Measurements from ENCODE around the gene TAP2. TPM values are rescaled to one million over a fixed set of nuclear protein-coding genes. Genes with fewer than 3 reads are reported as not detected.

The TAP2 gene
- total and polyA plus RNA-seq, 2 of the 13 experiments (the other 11 are each of a cell fraction or from before 2014, with no cell fraction given): 10.3 to 17.6 TPM

DNA sequence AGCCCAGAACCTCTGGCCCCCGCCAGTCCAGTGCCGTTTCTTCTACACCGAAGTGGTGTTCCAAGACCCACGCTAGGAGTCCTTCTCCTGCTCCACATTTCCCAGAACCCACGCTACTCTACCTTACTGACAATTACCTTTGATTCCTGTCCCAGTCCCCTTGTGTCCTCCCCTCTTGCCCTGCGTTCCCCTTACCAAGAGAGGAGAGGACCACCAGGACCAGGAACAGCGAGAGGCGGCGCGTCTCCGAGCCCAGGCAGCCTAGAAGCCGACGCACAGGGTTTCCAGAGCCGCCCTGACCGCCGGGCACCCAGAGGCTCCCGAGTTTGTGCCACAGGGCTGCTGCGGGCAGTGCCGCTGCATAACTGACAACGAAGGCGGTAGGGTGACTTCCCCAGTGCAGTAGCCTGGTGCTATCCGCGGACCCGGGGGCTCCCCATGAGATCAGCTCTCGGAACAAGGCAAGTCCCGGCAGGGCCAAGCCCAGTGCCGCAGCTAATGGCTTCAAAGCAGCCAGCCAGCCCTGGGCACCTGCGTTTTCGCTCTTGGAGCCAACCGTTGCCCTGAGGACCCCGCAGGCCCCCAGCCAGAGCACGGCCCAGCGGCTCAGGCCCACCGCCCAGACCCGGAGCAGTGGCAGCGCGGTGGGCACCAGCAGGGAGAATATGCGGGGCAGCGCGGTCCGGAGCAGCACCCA lies 14.5 kb upstream of the TAP2 start (continued):
- TF ChIP-seq, protein P1, sequence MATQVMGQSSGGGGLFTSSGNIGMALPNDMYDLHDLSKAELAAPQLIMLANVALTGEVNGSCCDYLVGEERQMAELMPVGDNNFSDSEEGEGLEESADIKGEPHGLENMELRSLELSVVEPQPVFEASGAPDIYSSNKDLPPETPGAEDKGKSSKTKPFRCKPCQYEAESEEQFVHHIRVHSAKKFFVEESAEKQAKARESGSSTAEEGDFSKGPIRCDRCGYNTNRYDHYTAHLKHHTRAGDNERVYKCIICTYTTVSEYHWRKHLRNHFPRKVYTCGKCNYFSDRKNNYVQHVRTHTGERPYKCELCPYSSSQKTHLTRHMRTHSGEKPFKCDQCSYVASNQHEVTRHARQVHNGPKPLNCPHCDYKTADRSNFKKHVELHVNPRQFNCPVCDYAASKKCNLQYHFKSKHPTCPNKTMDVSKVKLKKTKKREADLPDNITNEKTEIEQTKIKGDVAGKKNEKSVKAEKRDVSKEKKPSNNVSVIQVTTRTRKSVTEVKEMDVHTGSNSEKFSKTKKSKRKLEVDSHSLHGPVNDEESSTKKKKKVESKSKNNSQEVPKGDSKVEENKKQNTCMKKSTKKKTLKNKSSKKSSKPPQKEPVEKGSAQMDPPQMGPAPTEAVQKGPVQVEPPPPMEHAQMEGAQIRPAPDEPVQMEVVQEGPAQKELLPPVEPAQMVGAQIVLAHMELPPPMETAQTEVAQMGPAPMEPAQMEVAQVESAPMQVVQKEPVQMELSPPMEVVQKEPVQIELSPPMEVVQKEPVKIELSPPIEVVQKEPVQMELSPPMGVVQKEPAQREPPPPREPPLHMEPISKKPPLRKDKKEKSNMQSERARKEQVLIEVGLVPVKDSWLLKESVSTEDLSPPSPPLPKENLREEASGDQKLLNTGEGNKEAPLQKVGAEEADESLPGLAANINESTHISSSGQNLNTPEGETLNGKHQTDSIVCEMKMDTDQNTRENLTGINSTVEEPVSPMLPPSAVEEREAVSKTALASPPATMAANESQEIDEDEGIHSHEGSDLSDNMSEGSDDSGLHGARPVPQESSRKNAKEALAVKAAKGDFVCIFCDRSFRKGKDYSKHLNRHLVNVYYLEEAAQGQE (IDR thresholded peaks at IDR 0.05; ENCODE audit: borderline replicate concordance in 1 of 2, low read depth in 1 of 2, low read length in 2 of 2): no peak
- TF ChIP-seq ZNF337 (CRISPR knock-in tag; IDR thresholded peaks at IDR 0.05; ENCODE audit: borderline replicate concordance, low read depth): no peak
- TF ChIP-seq ZNF569 (CRISPR knock-in tag; IDR thresholded peaks at IDR 0.05; ENCODE audit: borderline replicate concordance): no peak
- TF ChIP-seq ZNF33B (CRISPR knock-in tag; IDR thresholded peaks at IDR 0.05): no peak
- no peak for TF ChIP-seq SNAPC2 (CRISPR knock-in tag; IDR thresholded peaks at IDR 0.05)
- peak; percentile 53 for TF ChIP-seq AGO1 (IDR thresholded peaks at IDR 0.05; ENCODE audit: low read depth, low read length, poor library complexity, severe bottlenecking)
- TF ChIP-seq MTF2 (CRISPR knock-in tag; IDR thresholded peaks at IDR 0.05; ENCODE audit: borderline replicate concordance): no peak
- TF ChIP-seq ZNF720 (CRISPR knock-in tag; IDR thresholded peaks at IDR 0.05): no peak
- TF ChIP-seq YEATS4 (CRISPR knock-in tag; IDR thresholded peaks at IDR 0.05; ENCODE audit: borderline replicate concordance): no peak; the same call in 1 of the 2 replicates
- TF ChIP-seq FIP1L1 (IDR thresholded peaks at IDR 0.05; ENCODE audit: borderline replicate concordance, insufficient read depth, low read depth, low read length): no peak; the same call in 1 of the 2 replicates
- TF ChIP-seq ZNF607 (CRISPR knock-in tag; IDR thresholded peaks at IDR 0.05; ENCODE audit: borderline replicate concordance): no peak
- TF ChIP-seq, protein P2, sequence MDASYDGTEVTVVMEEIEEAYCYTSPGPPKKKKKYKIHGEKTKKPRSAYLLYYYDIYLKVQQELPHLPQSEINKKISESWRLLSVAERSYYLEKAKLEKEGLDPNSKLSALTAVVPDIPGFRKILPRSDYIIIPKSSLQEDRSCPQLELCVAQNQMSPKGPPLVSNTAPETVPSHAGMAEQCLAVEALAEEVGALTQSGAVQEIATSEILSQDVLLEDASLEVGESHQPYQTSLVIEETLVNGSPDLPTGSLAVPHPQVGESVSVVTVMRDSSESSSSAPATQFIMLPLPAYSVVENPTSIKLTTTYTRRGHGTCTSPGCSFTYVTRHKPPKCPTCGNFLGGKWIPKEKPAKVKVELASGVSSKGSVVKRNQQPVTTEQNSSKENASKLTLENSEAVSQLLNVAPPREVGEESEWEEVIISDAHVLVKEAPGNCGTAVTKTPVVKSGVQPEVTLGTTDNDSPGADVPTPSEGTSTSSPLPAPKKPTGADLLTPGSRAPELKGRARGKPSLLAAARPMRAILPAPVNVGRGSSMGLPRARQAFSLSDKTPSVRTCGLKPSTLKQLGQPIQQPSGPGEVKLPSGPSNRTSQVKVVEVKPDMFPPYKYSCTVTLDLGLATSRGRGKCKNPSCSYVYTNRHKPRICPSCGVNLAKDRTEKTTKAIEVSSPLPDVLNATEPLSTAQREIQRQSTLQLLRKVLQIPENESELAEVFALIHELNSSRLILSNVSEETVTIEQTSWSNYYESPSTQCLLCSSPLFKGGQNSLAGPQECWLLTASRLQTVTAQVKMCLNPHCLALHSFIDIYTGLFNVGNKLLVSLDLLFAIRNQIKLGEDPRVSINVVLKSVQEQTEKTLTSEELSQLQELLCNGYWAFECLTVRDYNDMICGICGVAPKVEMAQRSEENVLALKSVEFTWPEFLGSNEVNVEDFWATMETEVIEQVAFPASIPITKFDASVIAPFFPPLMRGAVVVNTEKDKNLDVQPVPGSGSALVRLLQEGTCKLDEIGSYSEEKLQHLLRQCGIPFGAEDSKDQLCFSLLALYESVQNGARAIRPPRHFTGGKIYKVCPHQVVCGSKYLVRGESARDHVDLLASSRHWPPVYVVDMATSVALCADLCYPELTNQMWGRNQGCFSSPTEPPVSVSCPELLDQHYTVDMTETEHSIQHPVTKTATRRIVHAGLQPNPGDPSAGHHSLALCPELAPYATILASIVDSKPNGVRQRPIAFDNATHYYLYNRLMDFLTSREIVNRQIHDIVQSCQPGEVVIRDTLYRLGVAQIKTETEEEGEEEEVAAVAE (CRISPR knock-in tag; IDR thresholded peaks at IDR 0.05; ENCODE audit: borderline replicate concordance): 0 out of 2 replicates have a peak, but pooled peaks have one; percentile 13
- TF ChIP-seq ZNF136 (CRISPR knock-in tag; IDR thresholded peaks at IDR 0.05; ENCODE audit: low read depth): no peak
- TF ChIP-seq, protein P3, sequence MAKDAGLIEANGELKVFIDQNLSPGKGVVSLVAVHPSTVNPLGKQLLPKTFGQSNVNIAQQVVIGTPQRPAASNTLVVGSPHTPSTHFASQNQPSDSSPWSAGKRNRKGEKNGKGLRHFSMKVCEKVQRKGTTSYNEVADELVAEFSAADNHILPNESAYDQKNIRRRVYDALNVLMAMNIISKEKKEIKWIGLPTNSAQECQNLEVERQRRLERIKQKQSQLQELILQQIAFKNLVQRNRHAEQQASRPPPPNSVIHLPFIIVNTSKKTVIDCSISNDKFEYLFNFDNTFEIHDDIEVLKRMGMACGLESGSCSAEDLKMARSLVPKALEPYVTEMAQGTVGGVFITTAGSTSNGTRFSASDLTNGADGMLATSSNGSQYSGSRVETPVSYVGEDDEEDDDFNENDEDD (CRISPR knock-in tag; IDR thresholded peaks at IDR 0.05; ENCODE audit: borderline replicate concordance): no peak
- TF ChIP-seq EED (CRISPR knock-in tag; IDR thresholded peaks at IDR 0.05): no peak; the same call in 1 of the 2 replicates
- TF ChIP-seq MTA1 (CRISPR knock-in tag; IDR thresholded peaks at IDR 0.05; ENCODE audit: borderline replicate concordance): no peak
- no peak for TF ChIP-seq IRF2 (CRISPR knock-in tag; IDR thresholded peaks at IDR 0.05)
- TF ChIP-seq TEAD3 (CRISPR knock-in tag; optimal IDR thresholded peaks at IDR 0.05; ENCODE audit: borderline replicate concordance): no peak
- TF ChIP-seq SMC3 (IDR thresholded peaks at IDR 0.05; ENCODE audit: low read length): no peak
- no peak for TF ChIP-seq ZNF746 (CRISPR knock-in tag; IDR thresholded peaks at IDR 0.05)
- TF ChIP-seq ZNF709 (CRISPR knock-in tag; IDR thresholded peaks at IDR 0.05): no peak
